Fibroblast of skin of left quadriceps (primary cell): Measurements from ENCODE around the gene OR10A2.
"Not testable (repeated sequence)": the region's sequence is repeated elsewhere in the genome, so short reads cannot be mapped to it uniquely, and the experiment has no call there.

Experiments used
- DNase-seq, 2 experiments: peaks; one replicate each; pipeline ENCODE4 v3.0.0-alpha.2; 2013; ENCODE audit warnings: low read depth in 2 of 2

The OR10A2 gene

DNA sequence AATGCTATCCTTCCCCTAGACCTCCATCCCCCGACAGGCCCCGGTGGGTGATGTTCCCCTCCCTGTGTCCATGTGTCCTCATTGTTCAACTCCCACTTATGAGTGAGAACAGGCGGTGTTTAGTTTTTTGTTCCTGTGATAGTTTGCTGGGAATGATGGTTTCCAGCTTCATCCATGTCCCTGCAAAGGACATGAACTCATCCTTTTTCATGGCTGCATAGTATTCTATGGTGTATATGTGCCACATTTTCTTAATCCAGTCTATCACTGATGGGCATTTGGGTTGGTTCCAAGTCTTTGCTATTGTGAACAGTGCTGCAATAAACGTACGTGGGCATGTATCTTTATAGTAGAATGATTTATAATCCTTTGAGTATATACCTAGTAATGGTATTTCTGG is 24.9 kb downstream of the OR10A2 start:
- not testable (repeated sequence) for DNase-seq

DNA sequence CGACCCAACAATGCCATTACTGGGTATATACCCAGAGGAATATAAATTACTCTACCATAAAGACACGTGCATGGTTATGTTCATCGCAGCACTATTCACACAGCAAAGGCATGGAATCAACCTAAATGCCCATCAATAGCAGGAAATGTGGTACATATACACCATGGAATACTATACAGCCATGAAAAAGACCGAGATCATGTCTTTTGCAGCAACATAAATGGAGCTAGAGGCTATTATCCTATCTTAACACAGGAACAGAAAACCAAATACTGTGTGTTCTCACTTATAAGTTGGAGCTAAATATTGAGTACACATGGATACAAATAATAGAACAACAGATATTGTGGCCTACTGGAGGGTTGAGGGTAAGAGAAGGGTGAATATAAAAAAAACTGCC is 26.0 kb downstream of the OR10A2 start:
- DNase-seq, result no peak

DNA sequence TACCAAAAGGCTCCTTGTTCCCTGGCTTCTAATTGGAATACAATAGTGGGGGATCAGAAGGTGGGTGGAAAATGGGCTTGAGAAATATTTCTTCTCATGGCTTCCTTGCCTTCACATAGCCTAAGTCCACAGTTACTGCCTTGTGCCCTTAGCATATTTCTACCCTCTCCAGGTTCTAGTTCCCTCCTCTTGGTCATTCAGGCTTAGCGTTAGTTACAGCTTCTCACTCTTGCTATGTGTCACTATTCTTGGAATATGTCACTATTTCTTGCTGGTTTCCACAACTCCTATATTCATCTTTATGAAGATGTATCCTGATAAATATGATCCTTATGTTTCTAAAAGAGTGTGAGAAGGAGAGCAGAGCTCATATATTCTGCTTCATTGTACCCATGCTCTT is 27.0 kb downstream of the OR10A2 start:
- no peak for DNase-seq

DNA sequence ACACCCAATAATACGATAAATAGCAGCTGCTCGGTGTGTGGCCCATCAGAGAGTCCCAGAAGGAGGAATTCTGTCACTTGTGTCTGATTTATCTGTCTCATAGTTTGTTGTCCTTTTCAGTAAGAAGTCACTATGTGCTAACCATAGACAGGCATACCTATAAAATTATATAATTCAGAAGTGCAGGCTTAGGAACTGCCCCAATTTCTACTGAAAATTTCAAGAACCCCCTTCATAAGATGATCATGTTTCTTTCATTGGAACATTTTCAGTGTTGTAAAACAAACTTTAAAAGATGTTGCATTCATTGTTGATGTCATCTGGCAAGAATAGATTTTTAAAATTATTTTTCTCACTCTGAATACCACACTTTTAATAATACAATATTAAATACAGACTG is 29.5 kb downstream of the OR10A2 start, which contains the start of gene OR2D2:
Gene OR2D2 (minus strand): TSS at position 101 of the 400 bp plus-strand sequence. CDS start 0 bp downstream, at position 101.
- DNase-seq, result no peak

DNA sequence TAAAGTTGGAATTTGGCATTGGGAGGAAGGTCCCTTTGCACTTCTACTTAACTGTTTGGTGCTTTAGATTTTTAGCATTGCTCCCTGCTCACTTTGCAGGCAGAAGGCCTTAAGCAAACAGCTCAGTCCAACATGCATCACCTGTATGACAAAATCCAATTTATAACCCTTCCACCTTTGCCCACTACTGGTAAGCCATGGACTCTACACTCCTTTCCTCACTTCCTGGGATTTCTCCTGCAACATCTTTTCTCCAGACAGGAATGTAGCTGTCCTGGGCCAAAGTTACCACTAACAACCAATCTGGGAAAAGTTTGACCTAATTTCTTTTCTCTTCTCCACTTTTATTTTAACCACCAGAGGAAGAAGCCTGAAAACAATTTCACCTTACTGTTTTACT is 31.2 kb downstream of the OR10A2 start:
- DNase-seq, result no peak

DNA sequence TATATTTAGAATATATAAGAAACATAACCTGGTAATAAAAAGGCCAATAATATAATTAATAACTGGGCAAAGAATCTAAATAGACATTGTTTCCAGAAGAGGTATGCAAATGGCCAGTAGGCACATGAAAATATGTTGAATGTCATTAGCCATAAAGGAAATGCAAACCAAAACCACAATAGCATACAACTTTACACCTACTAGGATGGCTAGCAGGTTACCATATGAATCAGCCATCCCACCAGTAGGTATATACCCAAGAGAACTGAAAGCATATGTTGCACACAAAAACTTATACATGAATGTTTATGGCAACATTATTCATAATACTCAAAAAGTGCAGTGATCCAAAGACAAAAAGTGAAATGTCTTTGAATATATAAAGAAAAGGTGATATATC is 32.2 kb downstream of the OR10A2 start:
- DNase-seq, result no peak

DNA sequence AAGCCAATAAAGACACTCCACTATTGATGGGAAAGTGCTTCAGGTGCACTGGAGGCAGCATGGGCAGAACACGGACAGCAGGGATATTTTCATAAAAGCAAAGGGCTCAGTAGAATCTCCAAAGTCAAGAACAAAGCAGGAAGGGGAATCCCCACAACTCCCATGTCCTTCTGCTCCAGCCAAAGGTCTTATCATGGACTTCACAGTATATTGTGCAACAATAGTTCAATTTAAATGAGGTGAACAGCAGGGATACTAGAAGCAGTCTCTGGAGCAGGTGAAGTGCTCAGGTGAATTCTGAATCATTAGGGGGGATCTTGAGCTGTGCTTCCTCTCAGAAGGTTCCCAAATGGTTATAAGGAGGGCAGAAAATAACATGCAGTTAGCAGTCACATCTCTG is 36.1 kb downstream of the OR10A2 start:
- no peak for DNase-seq

DNA sequence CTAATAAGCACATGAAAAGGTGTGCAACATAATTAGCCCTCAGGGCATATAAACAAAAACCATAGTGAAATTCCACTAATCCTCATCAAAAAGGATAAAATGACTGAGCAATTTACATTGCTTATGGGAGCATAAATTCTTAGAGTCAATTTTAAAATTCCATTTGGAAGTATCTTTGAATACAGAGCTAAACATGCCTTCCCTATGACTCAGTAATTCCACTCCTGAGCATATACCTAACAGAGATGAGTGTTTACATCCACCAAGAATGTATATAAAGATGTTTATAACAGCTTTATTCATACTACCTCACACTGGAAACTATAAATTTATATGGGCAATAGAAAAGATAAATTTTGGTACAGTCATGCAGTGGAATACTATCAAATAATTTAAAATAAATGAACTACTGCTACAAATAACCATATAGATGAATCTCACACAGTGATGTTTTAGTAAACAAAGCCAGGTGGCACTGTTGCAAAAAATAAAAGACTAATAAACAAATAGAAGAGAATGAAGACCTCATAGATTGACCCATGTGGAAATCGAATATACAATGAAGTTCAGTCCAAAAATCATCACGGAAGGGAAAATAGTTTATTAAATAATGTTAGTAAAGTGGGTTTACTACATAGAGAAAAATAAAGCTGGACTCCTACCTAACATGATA is 37.6 kb downstream of the OR10A2 start:
- no peak for DNase-seq

- not testable (repeated sequence) for DNase-seq
These were observed 41.9 kb downstream of the OR10A2 start for GRCh38 chr11:6904804-6905203.

DNA sequence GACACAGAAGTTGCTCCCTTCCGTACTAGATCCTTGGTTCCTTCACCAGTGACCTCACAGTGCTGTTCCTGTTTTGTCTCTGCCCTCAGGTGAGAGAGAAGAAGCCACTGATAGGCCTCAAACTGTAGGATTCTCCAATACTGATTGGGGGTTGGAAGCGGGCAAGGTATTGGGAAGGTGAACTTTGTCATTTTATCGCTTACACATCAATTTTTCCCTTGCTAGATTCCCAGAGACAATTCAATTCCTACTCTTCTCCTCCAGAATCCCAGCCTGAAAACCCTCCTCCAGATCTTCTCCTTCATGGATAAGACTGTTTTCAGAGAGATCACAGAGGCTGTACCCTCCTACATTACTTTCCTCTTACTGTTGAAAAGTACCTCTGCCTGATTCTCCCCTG is 48.5 kb downstream of the OR10A2 start:
- DNase-seq, result no peak

DNA sequence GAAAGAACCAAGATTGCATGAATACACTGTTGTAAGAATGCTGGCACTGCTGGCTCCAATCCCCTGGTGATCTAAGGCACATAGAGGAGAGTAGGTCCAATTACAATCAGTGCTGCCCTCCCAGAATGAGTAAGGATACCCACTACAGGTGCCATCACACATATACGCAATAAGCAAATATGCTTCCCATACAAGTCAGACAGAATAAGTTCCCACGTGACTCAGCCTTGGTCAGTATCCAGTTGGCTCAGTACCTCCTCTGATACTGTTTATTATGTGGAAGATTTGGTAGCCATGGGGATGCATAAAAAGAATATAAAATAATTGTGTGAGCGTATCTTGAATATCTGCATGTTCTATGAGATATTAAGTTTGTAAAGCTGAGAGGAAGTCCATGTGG is 49.1 kb downstream of the OR10A2 start:
- DNase-seq, result no peak

DNA sequence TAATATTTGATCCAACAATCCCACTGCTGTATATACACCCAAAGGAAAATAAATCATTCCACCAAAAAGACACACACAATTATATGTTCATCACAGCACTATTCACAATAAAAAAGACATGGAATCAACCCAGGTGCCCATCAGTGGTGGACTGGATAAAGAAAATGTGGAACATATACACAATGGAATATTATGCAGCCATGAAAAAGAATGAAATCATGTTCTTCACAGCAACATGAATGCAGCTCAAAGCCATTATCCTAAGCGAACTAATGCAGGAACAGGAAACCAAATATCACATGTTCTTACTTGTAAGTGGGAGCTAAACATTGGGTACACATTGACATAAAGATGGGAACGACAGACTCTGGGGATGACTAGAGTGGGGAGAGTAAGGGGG is 56.8 kb downstream of the OR10A2 start:
- DNase-seq, result no peak

- no peak for DNase-seq
These were observed 57.8 kb downstream of the OR10A2 start, which contains the start of gene OR2D3 for GRCh38 chr11:6920702-6921101. Gene OR2D3 (plus strand): TSS chr11:6921002. CDS start chr11:6921002, 0 bp downstream.
